Endothelial cell of umbilical vein (primary cell): ENCODE data around the gene DHDDS. TPM values are rescaled to one million over a fixed set of nuclear protein-coding genes. Genes with fewer than 3 reads are reported as not detected.
A peak's percentile ranks its signal among the peaks of the same experiment; 100 is the strongest.

Experiments used
- BruUV-seq: library from RNA; stranded (reverse); fragments of 400-500 nt; replicated peaks from 2 replicates; lab custom pipeline; 2021; lab: Mats Ljungman, UMichigan
- CTCF ChIA-PET: fragments of 300-600, 350-600 bp; sonication (Branson Sonifier 250); formaldehyde crosslinking; loops from one replicate; lab custom pipeline; 2021; ENCODE audit warnings: antibody characterized with exemption, inconsistent platforms; lab: Charles Lee
- POLR2A ChIA-PET: fragments of 300-600, 350-600 bp; sonication (Branson Sonifier 250); formaldehyde crosslinking; loops from one replicate; lab custom pipeline; 2021; ENCODE audit warnings: antibody characterized with exemption, inconsistent platforms; lab: Charles Lee
- DNase-seq: peaks from one replicate; pipeline ENCODE4 v3.0.0-alpha.2; 2011; ENCODE audit warnings: low read depth, low spot score
- FAIRE-seq: peaks from 2 replicates; lab custom pipeline; 2011; peaks lifted over from hg19 to GRCh38; lab: Jason Lieb, UNC
- H2AFZ ChIP-seq: 2 replicates; pipeline ENCODE4 v1.6.0; 2012; ENCODE audit warnings: low read depth, low read length, control low read depth, inconsistent platforms
- H3K27ac ChIP-seq: 2 replicates; pipeline ENCODE4 v1.5.1; 2011; ENCODE audit warnings: low read depth, mild to moderate bottlenecking, control low read depth, low read length, moderate library complexity; ENCODE audit not compliant: insufficient read depth
- H3K27me3 ChIP-seq, 2 experiments: 2 replicates each; pipeline versions ENCODE4 v1.6.0 to v1.6.1; 2011; ENCODE audit warnings: low read length in 2 of 2, mixed read lengths in 1 of 2; ENCODE audit not compliant: control insufficient read depth in 2 of 2, insufficient read depth in 2 of 2
- H3K36me3 ChIP-seq, 2 experiments: 2 replicates in 1 of 2; 3 replicates in 1 of 2; pipeline ENCODE4 v1.5.1; 2011; ENCODE audit warnings: low read length in 2 of 2, mild to moderate bottlenecking in 1 of 2, moderate library complexity in 1 of 2; ENCODE audit not compliant: control insufficient read depth in 2 of 2, insufficient read depth in 2 of 2; ENCODE audit errors: extremely low read depth in 1 of 2
- H3K4me1 ChIP-seq: 3 replicates; pipeline ENCODE4 v1.5.1; 2011; ENCODE audit warnings: mild to moderate bottlenecking, low read length; ENCODE audit not compliant: control insufficient read depth, insufficient read depth; ENCODE audit errors: extremely low read depth
- H3K4me2 ChIP-seq: 2 replicates; pipeline ENCODE4 v1.6.1; 2011; ENCODE audit warnings: low read length, control low read depth, mixed read lengths; ENCODE audit not compliant: insufficient read depth
- H3K4me3 ChIP-seq, 3 experiments: fragments of 200-600 bp in 1 of 3; sonication (generic), shearing (Covaris generic) in 1 of 3; replicated peaks in 1 of 3; 2 replicates each; pipeline ENCODE4 v1.5.1; 2011 to 2016; ENCODE audit warnings: control low read depth in 3 of 3, low read length in 3 of 3, mild to moderate bottlenecking in 2 of 3, inconsistent platforms in 1 of 3, low read depth in 1 of 3, moderate library complexity in 1 of 3; ENCODE audit not compliant: insufficient read depth in 1 of 3
- H3K79me2 ChIP-seq: 2 replicates; pipeline ENCODE4 v1.6.0; 2012; ENCODE audit warnings: low read length, inconsistent platforms; ENCODE audit not compliant: control insufficient read depth, insufficient read depth
- H3K9ac ChIP-seq: replicated peaks from 2 replicates; pipeline ENCODE3; 2011; ENCODE audit warnings: low read length, control low read depth; ENCODE audit not compliant: insufficient read depth; ENCODE audit errors: extremely low read depth
- H3K9me1 ChIP-seq: replicated peaks from 3 replicates; pipeline ENCODE4 v1.6.0; 2011; ENCODE audit warnings: mild to moderate bottlenecking, low read length; ENCODE audit not compliant: control insufficient read depth, insufficient read depth; ENCODE audit errors: extremely low read depth
- H3K9me3 ChIP-seq: replicated peaks from 2 replicates; pipeline ENCODE4 v1.5.1; 2012; ENCODE audit warnings: low read length, inconsistent platforms; ENCODE audit not compliant: control insufficient read depth, insufficient read depth
- H4K20me1 ChIP-seq: replicated peaks from 2 replicates; pipeline ENCODE3; 2011; ENCODE audit warnings: mild to moderate bottlenecking, low read length; ENCODE audit not compliant: control insufficient read depth, insufficient read depth; ENCODE audit errors: extremely low read depth
- CTCF ChIP-seq, 2 donors: IDR thresholded peaks; 1 replicate in 1 of 2; 2 replicates in 1 of 2; pipeline ENCODE4 v1.5.1; 2011; ENCODE audit warnings: low read length in 2 of 2, mild to moderate bottlenecking in 2 of 2, moderate library complexity in 2 of 2, control low read depth in 1 of 2, inconsistent platforms in 1 of 2, low read depth in 1 of 2; ENCODE audit not compliant: insufficient read depth in 1 of 2; ENCODE audit errors: extremely low read depth in 1 of 2
- EZH2 ChIP-seq: IDR thresholded peaks from 2 replicates; pipeline ENCODE4 v1.6.1; 2012; ENCODE audit warnings: borderline replicate concordance, low read depth, mild to moderate bottlenecking, moderate library complexity, low read length, inconsistent platforms; ENCODE audit not compliant: severe bottlenecking
- GATA2 ChIP-seq: IDR thresholded peaks from 2 replicates; pipeline ENCODE4 v1.7.0; 2011; ENCODE audit warnings: low read depth, mild to moderate bottlenecking, moderate library complexity, mixed read lengths, low read length; ENCODE audit not compliant: insufficient read length, insufficient read depth
- JUN ChIP-seq: IDR thresholded peaks from 2 replicates; pipeline ENCODE4 v1.6.1; 2011; ENCODE audit warnings: borderline replicate concordance, low read depth; ENCODE audit not compliant: insufficient read length, insufficient read depth
- MYC ChIP-seq: IDR thresholded peaks from one replicate; pipeline ENCODE4 v1.6.1; 2011; ENCODE audit warnings: mild to moderate bottlenecking, low read depth, low read length
- POLR2A ChIP-seq: IDR thresholded peaks from 2 replicates; pipeline ENCODE4 v1.6.1; 2012; ENCODE audit warnings: low read depth, mild to moderate bottlenecking, control low read depth, low read length
- dilution Hi-C: fragments of 300-500 bp; cut with MboI; formaldehyde crosslinking; loops from one replicate; pipeline ENCODE4 v1.15.0; 2019; ENCODE audit warnings: low sequenced_read_pairs; ENCODE audit not compliant: extremely low pct_ligation_motif_present
- intact Hi-C: fragments of 100-400 bp; cut with micrococcal nuclease; formaldehyde crosslinking; loops from one replicate; pipeline ENCODE4 v1.10.0; 2022
- polyA plus RNA-seq, 4 experiments: library from polyadenylated mRNA; depleted of rRNA in 3 of 4; stranded (reverse) in 3 of 4; unstranded in 1 of 4; fragments of >200 nt; gene quantifications; 2 replicates each; pipeline versions ENCODE4 v1.2.1 to v1.2.3, GENCODE V29; 2011 to 2012; ENCODE audit warnings: missing spikeins in 1 of 4
- total RNA-seq: library from RNA; stranded (reverse); gene quantifications from 2 replicates; pipeline ENCODE4 v1.2.3, GENCODE V29; 2021
- TF ChIP-seq, protein P1 (sequence below): IDR thresholded peaks from 2 replicates; pipeline ENCODE4 v1.6.1; 2011; ENCODE audit not compliant: insufficient read depth, insufficient read length

Gene DHDDS
- total and polyA plus RNA-seq, 2 donors (not counting 3 experiments of a cell fraction or from before 2014, with no cell fraction given) = 51.3 to 70.7 TPM

DNA sequence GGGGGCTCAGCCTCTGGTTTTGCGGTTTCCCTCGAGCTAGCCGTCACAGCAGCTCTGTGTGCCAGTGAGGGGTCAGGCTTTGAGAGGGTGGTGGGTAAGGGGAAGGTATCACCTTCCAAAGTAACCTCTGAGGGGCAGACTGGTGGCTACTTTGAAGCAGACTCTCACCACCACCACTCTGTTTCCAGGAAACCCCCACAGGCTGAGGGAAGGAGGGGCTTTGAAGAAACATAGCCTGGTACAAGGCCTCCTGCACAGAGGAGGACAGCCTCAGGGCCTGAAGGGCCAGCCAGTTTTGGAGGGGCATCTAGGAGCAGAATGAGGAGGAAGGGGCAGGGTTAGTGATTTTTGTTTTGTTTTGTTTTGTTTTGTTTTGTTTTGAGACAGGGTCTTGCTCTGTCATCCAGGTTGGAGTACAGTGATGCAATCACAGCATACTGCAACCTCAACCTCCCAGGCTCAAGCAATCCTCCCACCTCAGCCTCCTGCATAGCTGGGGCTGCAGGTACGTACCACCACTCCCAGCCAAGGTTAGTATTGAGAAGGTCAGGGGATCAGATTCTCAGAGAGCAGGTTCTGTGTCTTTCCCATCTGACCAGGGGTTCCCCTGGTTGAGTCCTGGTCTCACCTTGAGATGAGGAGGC is 42.4 kb upstream of the DHDDS start:
- intact Hi-C loops = loop anchor here (10.0 kb wide), 1 partner anchor 285 kb away; no protein-coding TSS in a partner anchor
- no peak for TF ChIP-seq EZH2
- no peak for TF ChIP-seq POLR2A
- TF ChIP-seq, protein P1, sequence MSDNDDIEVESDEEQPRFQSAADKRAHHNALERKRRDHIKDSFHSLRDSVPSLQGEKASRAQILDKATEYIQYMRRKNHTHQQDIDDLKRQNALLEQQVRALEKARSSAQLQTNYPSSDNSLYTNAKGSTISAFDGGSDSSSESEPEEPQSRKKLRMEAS = no peak
- TF ChIP-seq JUN = no peak
- no peak overlapping the region for H3K27ac ChIP-seq
- DNase-seq (no peak), FAIRE-seq (no peak)
- no peaks in the 10 kb centered on the region for H3K9me3 ChIP-seq
- CTCF ChIA-PET = interaction anchor here (1.0 to 2.4 kb wide), 2 partner anchors 28 kb away, joined by 5 to 15 read pairs; no protein-coding TSS in a partner anchor
- no peaks in the 10 kb centered on the region for H3K9me1 ChIP-seq
- no peak overlapping the region for H2AFZ ChIP-seq
- peaks cover 0 to 3% of the 10 kb centered on the region in 2 experiments for H3K27me3 ChIP-seq
- no peaks in the 10 kb centered on the region for H3K4me1 ChIP-seq
- H4K20me1 ChIP-seq = no peaks in the 10 kb centered on the region
- no peak overlapping the region for H3K4me2 ChIP-seq
- no peak overlapping the region for H3K4me3 ChIP-seq
- no peaks in the 10 kb centered on the region for H3K36me3 ChIP-seq
- no TSS peak for BruUV-seq
- H3K79me2 ChIP-seq = no peaks in the 10 kb centered on the region
- H3K9ac ChIP-seq = no peak overlapping the region
- POLR2A ChIA-PET = no interaction called here
- dilution Hi-C loops = no loop called here

- Histone ChIP-seq H3K4me3 (no peak overlapping the region), H2AFZ (no peak overlapping the region), H3K79me2 (no peaks in the 10 kb centered on the region), H3K4me2 (no peak overlapping the region), H3K4me1 (no peaks in the 10 kb centered on the region), H3K9me3 (no peaks in the 10 kb centered on the region), H3K9ac (no peak overlapping the region), H3K27ac (no peak overlapping the region), H3K27me3 (peaks cover 0 to 3% of the 10 kb centered on the region in 2 experiments), H3K36me3 (no peaks in the 10 kb centered on the region), H3K9me1 (no peaks in the 10 kb centered on the region), H4K20me1 (no peaks in the 10 kb centered on the region)
- intact Hi-C loops = loop anchor here (1.0 to 10.0 kb wide), 2 partner anchors 116 to 287 kb away; no protein-coding TSS in a partner anchor
- no peak for TF ChIP-seq GATA2
- TF ChIP-seq POLR2A = no peak
- TF ChIP-seq MYC = no peak
- TF ChIP-seq, protein P1 = no peak
- peak; percentile 50 to 70 for TF ChIP-seq CTCF (IDR thresholded peaks at IDR 0.05; ENCODE audit: extremely low read depth in 1 of 2, insufficient read depth in 1 of 2, low read depth in 1 of 2, low read length in 2 of 2)
- CTCF ChIA-PET = interaction anchor here (0.6 to 2.4 kb wide), 13 partner anchors 13 to 394 kb away, joined by 3 to 15 read pairs (median 4); partner anchors contain the start of genes PAFAH2 and ZNF593
- dilution Hi-C loops = no loop called here
- peak; percentile 29 for DNase-seq
- POLR2A ChIA-PET = no interaction called here
- FAIRE-seq = peak; percentile 82
- BruUV-seq = no TSS peak
Observed at GRCh38 chr1:26391450-26391849, 40.7 kb upstream of the DHDDS start.
